Fibroblast of lung (primary cell): ENCODE data around the gene ARMC6. TPM values are rescaled to one million over a fixed set of nuclear protein-coding genes. Genes with fewer than 3 reads are reported as not detected.

Experiments used
- DNase-seq, 2 donors: peaks; one replicate each; pipeline versions ENCODE4 v3.0.0 to v3.0.0-alpha.2; 2010; ENCODE audit warnings: low read depth in 2 of 2
- H2AFZ ChIP-seq: 2 replicates; pipeline ENCODE4 v1.5.1; 2012; ENCODE audit warnings: low read length, control low read depth, inconsistent platforms
- H3K27ac ChIP-seq: 2 replicates; pipeline ENCODE4 v1.5.1; 2011; ENCODE audit warnings: low read length, control low read depth; ENCODE audit not compliant: insufficient read depth
- H3K27me3 ChIP-seq: 2 replicates; pipeline ENCODE4 v1.5.1; 2011; ENCODE audit warnings: mild to moderate bottlenecking, low read length; ENCODE audit not compliant: control insufficient read depth, insufficient read depth
- H3K36me3 ChIP-seq: 2 replicates; pipeline ENCODE4 v1.5.1; 2011; ENCODE audit warnings: low read length; ENCODE audit not compliant: control insufficient read depth, insufficient read depth
- H3K4me1 ChIP-seq: 2 replicates; pipeline ENCODE4 v1.5.1; 2011; ENCODE audit warnings: low read length; ENCODE audit not compliant: control insufficient read depth, insufficient read depth; ENCODE audit errors: extremely low read depth
- H3K4me2 ChIP-seq: 2 replicates; pipeline ENCODE4 v1.5.1; 2011; ENCODE audit warnings: low read length, control low read depth; ENCODE audit not compliant: insufficient read depth; ENCODE audit errors: extremely low read depth
- H3K4me3 ChIP-seq, 4 experiments: fragments of 200-600 bp in 1 of 4; sonication (generic) in 1 of 4; replicated peaks in 1 of 4; 2 replicates each; pipeline ENCODE4 v1.5.1; 2011 to 2016; ENCODE audit warnings: low read length in 4 of 4, low read depth in 3 of 4, mild to moderate bottlenecking in 3 of 4, control low read depth in 2 of 4, inconsistent platforms in 1 of 4, mixed read lengths in 1 of 4; ENCODE audit not compliant: insufficient read depth in 1 of 4; ENCODE audit errors: control extremely low read depth in 1 of 4
- H3K79me2 ChIP-seq: 2 replicates; pipeline ENCODE4 v1.5.1; 2012; ENCODE audit warnings: mild to moderate bottlenecking, low read length, inconsistent platforms; ENCODE audit not compliant: control insufficient read depth, insufficient read depth
- H3K9ac ChIP-seq: 2 replicates; pipeline ENCODE4 v1.5.1; 2011; ENCODE audit warnings: mild to moderate bottlenecking, low read length, control low read depth; ENCODE audit not compliant: insufficient read depth
- H3K9me3 ChIP-seq: 2 replicates; pipeline ENCODE4 v1.5.1; 2012; ENCODE audit warnings: low read depth, low read length; ENCODE audit not compliant: control insufficient read depth, insufficient read depth
- H4K20me1 ChIP-seq: 2 replicates; pipeline ENCODE4 v1.5.1; 2011; ENCODE audit warnings: low read length; ENCODE audit not compliant: control insufficient read depth, insufficient read depth; ENCODE audit errors: extremely low read depth
- EZH2 ChIP-seq: IDR thresholded peaks from 2 replicates; pipeline ENCODE4 v1.5.1; 2012; ENCODE audit warnings: low read length, control low read depth, mild to moderate bottlenecking; ENCODE audit errors: missing control alignments
- polyA plus RNA-seq, 2 donors: library from polyadenylated mRNA; depleted of rRNA in 1 of 2; stranded (reverse) in 1 of 2; unstranded in 1 of 2; fragments of >200 nt; gene quantifications; 2 replicates each; pipeline ENCODE4 v1.2.1, GENCODE V29; 2011 to 2012; ENCODE audit warnings: missing spikeins in 1 of 2
- total RNA-seq: library from RNA; depleted of rRNA; stranded (reverse); fragments of >200 nt; gene quantifications from 2 replicates; pipeline ENCODE4 v1.2.1, GENCODE V29; 2014
- TF ChIP-seq, protein P1 (sequence below), 2 donors: IDR thresholded peaks in 1 of 2; conservative IDR thresholded peaks in 1 of 2; 1 replicate in 1 of 2; 2 replicates in 1 of 2; pipeline ENCODE4 v1.5.1; 2011 to 2012; ENCODE audit warnings: low read length in 2 of 2, control low read depth in 1 of 2, inconsistent platforms in 1 of 2, low read depth in 1 of 2, mild to moderate bottlenecking in 1 of 2

ARMC6 gene
- total and polyA plus RNA-seq, 2 donors (not counting 1 experiment from before 2014, with no cell fraction given) = 14.0 to 35.8 TPM

DNA sequence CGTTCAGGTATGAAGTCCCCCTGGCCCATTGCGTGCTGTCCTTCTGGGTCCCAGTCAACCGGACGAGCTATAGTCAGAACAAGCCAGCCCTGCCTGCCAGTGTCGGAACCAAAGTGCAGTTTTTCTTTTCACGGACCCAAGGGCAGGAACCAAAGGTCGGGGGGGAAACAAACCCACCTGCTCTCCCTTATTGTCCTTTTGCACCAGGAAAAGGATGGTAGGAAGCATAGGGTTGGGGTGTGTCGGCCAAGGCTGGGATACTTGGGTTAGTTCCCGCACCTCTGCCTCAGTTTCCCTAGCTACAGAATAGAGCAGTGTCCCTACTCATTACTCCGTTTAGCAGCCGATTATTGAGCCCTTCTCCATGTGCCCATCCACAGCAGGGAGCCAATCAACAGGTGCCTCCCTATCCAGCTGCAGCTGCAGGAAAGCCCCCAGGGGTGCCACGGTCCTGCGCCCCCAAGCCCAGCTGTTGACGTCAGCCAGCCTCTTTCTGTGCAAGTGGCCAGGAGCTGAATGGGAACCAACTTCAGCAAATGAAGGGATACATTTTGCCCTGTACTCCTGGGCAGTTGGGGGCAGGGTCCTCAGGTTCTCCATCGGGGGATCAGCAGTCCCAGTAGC lies 21.0 kb downstream of the ARMC6 start:
- Histone ChIP-seq H3K27me3 (no peaks in the 10 kb centered on the region), H3K9ac (no peak overlapping the region), H3K9me3 (no peaks in the 10 kb centered on the region), H3K4me2 (no peak overlapping the region), H2AFZ (no peak overlapping the region), H3K79me2 (no peaks in the 10 kb centered on the region), H3K27ac (no peak overlapping the region), H4K20me1 (peaks cover 1% of the 10 kb centered on the region), H3K36me3 (peaks cover 35% of the 10 kb centered on the region), H3K4me1 (no peaks in the 10 kb centered on the region), H3K4me3 (no peak overlapping the region)
- no peak for TF ChIP-seq EZH2
- TF ChIP-seq, protein P1, sequence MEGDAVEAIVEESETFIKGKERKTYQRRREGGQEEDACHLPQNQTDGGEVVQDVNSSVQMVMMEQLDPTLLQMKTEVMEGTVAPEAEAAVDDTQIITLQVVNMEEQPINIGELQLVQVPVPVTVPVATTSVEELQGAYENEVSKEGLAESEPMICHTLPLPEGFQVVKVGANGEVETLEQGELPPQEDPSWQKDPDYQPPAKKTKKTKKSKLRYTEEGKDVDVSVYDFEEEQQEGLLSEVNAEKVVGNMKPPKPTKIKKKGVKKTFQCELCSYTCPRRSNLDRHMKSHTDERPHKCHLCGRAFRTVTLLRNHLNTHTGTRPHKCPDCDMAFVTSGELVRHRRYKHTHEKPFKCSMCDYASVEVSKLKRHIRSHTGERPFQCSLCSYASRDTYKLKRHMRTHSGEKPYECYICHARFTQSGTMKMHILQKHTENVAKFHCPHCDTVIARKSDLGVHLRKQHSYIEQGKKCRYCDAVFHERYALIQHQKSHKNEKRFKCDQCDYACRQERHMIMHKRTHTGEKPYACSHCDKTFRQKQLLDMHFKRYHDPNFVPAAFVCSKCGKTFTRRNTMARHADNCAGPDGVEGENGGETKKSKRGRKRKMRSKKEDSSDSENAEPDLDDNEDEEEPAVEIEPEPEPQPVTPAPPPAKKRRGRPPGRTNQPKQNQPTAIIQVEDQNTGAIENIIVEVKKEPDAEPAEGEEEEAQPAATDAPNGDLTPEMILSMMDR (conservative IDR thresholded peaks at IDR 0.05 in 1 of 2, IDR thresholded peaks at IDR 0.05 in 1 of 2; ENCODE audit: low read depth in 1 of 2, low read length in 2 of 2) = no peak
- no peak for DNase-seq

DNA sequence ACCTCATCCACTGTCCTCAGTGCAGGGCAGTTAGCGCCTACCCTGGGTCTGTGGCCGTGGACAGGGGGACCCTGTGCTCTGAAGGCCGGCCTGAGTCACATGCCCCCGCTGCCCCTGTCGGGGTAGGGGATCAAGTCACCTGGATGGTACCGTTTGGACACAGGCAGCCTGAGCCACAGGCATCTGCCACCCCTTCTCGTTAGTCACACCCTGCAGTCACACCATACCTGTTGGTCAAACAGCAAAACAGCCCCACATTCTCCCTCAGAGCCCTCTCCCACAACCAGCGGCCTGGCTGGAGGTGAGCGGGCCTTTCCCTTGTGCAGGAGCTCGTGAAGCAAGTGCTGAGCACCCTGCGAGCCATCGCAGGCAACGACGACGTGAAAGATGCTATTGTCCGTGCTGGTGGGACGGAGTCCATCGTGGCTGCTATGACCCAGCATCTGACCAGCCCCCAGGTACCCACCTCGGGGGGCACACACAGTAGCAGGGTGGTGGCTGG lies 21.6 kb downstream of the ARMC6 start:
- Histone ChIP-seq H3K4me3 (no peak overlapping the region), H2AFZ (no peak overlapping the region), H3K4me1 (no peaks in the 10 kb centered on the region), H4K20me1 (peaks cover 1% of the 10 kb centered on the region), H3K27me3 (no peaks in the 10 kb centered on the region), H3K9me3 (no peaks in the 10 kb centered on the region), H3K27ac (no peak overlapping the region), H3K79me2 (no peaks in the 10 kb centered on the region), H3K4me2 (no peak overlapping the region), H3K9ac (no peak overlapping the region), H3K36me3 (peaks cover 35% of the 10 kb centered on the region)
- DNase-seq = no peak
- no peak for TF ChIP-seq EZH2
- TF ChIP-seq, protein P1 (conservative IDR thresholded peaks at IDR 0.05 in 1 of 2, IDR thresholded peaks at IDR 0.05 in 1 of 2; ENCODE audit: low read depth in 1 of 2, low read length in 2 of 2) = no peak

DNA sequence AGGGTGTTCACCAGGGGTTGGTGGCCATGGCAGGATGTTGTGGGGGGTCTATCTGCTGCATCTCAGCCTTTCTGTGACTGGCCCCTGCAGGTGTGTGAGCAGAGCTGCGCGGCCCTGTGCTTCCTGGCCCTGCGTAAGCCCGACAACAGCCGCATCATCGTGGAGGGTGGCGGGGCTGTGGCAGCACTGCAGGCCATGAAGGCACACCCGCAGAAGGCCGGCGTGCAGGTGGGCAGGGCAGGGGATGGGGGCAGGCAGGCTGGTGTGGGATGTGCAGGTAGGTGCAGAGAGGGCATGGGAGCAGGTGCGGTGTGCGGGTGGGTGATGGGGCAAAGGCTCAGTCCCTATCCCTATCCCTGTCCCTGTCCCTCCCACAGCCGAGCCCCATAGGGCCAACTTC lies 22.3 kb downstream of the ARMC6 start:
- Histone ChIP-seq H3K9me3 (no peaks in the 10 kb centered on the region), H3K9ac (no peak overlapping the region), H3K79me2 (no peaks in the 10 kb centered on the region), H3K4me2 (no peak overlapping the region), H2AFZ (no peak overlapping the region), H3K36me3 (peaks cover 35% of the 10 kb centered on the region), H3K27me3 (no peaks in the 10 kb centered on the region), H3K4me1 (no peaks in the 10 kb centered on the region), H3K27ac (no peak overlapping the region), H4K20me1 (no peaks in the 10 kb centered on the region), H3K4me3 (no peak overlapping the region)
- DNase-seq = no peak
- TF ChIP-seq EZH2 = no peak
- TF ChIP-seq, protein P1 (conservative IDR thresholded peaks at IDR 0.05 in 1 of 2, IDR thresholded peaks at IDR 0.05 in 1 of 2; ENCODE audit: low read depth in 1 of 2, low read length in 2 of 2) = no peak
